ENCODE measurements around the gene NR6A1. TPM values are rescaled to one million over a fixed set of nuclear protein-coding genes. Genes with fewer than 3 reads are reported as not detected.

Gene NR6A1
- polyA plus RNA-seq, 1 donor from 2014 or later, result 4.3 TPM

DNA sequence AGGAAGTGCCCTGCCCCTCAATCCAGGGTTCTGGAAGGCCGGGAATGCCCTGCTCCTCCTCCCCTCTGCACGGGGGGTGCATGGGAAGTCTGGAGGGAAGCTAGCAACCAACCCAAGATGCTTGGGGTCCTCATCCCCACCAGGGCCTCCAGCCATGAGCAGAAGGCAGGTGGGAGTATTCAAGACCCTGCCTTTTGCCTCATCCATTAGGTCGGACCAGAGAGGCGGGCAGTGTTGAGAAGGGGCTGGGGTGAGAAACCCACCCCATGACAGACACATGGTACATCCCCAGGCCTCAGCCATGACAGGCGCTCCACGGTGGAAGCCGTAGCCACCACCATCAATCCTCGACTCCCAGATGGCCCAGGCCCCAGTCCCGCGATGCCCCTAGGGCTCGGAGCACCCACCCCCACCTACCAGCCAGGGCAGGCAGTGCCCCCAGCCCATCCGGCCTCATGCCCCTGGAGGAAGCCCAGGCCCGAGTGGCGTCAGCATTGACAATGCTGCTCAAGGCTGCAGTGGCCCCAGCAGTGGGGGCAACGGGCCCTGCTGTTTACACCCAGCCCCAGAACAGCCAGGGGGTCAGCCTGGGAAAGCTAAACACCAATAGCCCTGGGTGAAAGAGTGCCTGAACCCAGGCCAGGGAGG, 272.5 kb downstream of the NR6A1 start:
- Histone ChIP-seq H2AFZ (ENCODE audit: low read depth, low read length) (no peak overlapping the region), H3K9ac (ENCODE audit: low read length) (no peak overlapping the region), H3K79me2 (replicated peaks; ENCODE audit: insufficient read depth, low read length) (no peaks in the 10 kb centered on the region), H3K27me3 (ENCODE audit: insufficient read depth, low read depth, low read length) (peaks cover 30% of the 10 kb centered on the region), H3K27ac (ENCODE audit: low read length) (no peak overlapping the region), H3K9me3 (ENCODE audit: low read length) (no peaks in the 10 kb centered on the region), H3K9me2 (ENCODE audit: insufficient read depth, low read length) (no peaks in the 10 kb centered on the region), H3K36me3 (ENCODE audit: insufficient read depth, low read length) (no peaks in the 10 kb centered on the region), H4K20me1 (ENCODE audit: insufficient read depth) (no peaks in the 10 kb centered on the region), H3K4me3 (ENCODE audit: low read length) (no peak overlapping the region), H3F3A (ENCODE audit: insufficient read depth, low read length, poor library complexity, severe bottlenecking) (no peaks in the 10 kb centered on the region), H3K4me2 (ENCODE audit: low read length) (no peak overlapping the region)
- TF ChIP-seq, protein P1, sequence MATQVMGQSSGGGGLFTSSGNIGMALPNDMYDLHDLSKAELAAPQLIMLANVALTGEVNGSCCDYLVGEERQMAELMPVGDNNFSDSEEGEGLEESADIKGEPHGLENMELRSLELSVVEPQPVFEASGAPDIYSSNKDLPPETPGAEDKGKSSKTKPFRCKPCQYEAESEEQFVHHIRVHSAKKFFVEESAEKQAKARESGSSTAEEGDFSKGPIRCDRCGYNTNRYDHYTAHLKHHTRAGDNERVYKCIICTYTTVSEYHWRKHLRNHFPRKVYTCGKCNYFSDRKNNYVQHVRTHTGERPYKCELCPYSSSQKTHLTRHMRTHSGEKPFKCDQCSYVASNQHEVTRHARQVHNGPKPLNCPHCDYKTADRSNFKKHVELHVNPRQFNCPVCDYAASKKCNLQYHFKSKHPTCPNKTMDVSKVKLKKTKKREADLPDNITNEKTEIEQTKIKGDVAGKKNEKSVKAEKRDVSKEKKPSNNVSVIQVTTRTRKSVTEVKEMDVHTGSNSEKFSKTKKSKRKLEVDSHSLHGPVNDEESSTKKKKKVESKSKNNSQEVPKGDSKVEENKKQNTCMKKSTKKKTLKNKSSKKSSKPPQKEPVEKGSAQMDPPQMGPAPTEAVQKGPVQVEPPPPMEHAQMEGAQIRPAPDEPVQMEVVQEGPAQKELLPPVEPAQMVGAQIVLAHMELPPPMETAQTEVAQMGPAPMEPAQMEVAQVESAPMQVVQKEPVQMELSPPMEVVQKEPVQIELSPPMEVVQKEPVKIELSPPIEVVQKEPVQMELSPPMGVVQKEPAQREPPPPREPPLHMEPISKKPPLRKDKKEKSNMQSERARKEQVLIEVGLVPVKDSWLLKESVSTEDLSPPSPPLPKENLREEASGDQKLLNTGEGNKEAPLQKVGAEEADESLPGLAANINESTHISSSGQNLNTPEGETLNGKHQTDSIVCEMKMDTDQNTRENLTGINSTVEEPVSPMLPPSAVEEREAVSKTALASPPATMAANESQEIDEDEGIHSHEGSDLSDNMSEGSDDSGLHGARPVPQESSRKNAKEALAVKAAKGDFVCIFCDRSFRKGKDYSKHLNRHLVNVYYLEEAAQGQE (IDR thresholded peaks at IDR 0.05; ENCODE audit: borderline replicate concordance), result no peak
- TF ChIP-seq, protein P2, sequence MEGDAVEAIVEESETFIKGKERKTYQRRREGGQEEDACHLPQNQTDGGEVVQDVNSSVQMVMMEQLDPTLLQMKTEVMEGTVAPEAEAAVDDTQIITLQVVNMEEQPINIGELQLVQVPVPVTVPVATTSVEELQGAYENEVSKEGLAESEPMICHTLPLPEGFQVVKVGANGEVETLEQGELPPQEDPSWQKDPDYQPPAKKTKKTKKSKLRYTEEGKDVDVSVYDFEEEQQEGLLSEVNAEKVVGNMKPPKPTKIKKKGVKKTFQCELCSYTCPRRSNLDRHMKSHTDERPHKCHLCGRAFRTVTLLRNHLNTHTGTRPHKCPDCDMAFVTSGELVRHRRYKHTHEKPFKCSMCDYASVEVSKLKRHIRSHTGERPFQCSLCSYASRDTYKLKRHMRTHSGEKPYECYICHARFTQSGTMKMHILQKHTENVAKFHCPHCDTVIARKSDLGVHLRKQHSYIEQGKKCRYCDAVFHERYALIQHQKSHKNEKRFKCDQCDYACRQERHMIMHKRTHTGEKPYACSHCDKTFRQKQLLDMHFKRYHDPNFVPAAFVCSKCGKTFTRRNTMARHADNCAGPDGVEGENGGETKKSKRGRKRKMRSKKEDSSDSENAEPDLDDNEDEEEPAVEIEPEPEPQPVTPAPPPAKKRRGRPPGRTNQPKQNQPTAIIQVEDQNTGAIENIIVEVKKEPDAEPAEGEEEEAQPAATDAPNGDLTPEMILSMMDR (IDR thresholded peaks at IDR 0.05; ENCODE audit: poor library complexity, severe bottlenecking), result no peak
- TF ChIP-seq MXI1 (conservative IDR thresholded peaks at IDR 0.05; ENCODE audit: poor library complexity, severe bottlenecking), result no peak
- no peak for TF ChIP-seq RAD21 (conservative IDR thresholded peaks at IDR 0.05)
- TF ChIP-seq POLR2AphosphoS5 (IDR thresholded peaks at IDR 0.05), result no peak
- no peak for TF ChIP-seq SMC3 (conservative IDR thresholded peaks at IDR 0.05; ENCODE audit: poor library complexity)
- no peak for TF ChIP-seq TAF1 (IDR thresholded peaks at IDR 0.05; ENCODE audit: low read depth)
- TF ChIP-seq EP300 (conservative IDR thresholded peaks at IDR 0.05; ENCODE audit: poor library complexity, severe bottlenecking), result no peak
- TF ChIP-seq EZH2 (IDR thresholded peaks at IDR 0.05; ENCODE audit: borderline replicate concordance, insufficient read depth, low read length, poor library complexity, severe bottlenecking), result no peak

DNA sequence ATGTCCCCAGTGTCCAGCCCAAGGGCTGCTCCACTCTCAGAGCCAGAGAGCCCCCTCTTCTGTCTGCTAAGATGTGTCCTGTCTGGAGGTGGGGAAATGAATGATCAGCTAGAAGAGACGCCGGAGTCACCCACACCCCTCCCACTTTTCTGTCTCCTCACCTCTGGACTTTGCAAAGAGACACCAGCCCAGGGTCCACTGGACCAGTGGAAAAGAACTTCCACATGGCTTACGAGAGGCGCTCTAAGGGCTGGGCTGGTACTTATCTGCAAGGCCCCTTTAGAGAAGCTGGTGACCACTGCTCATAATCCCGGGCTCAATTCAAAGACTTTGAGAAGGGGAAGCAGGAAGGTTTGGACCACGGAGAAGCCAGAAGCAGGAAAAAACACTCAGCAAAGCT, 273.1 kb downstream of the NR6A1 start:
- Histone ChIP-seq H3K4me2 (ENCODE audit: low read length) (no peak overlapping the region), H3K27me3 (ENCODE audit: insufficient read depth, low read depth, low read length) (peaks cover 25% of the 10 kb centered on the region), H3K27ac (ENCODE audit: low read length) (no peak overlapping the region), H3K9me2 (ENCODE audit: insufficient read depth, low read length) (no peaks in the 10 kb centered on the region), H3F3A (ENCODE audit: insufficient read depth, low read length, poor library complexity, severe bottlenecking) (no peaks in the 10 kb centered on the region), H3K9me3 (ENCODE audit: low read length) (no peaks in the 10 kb centered on the region), H3K9ac (ENCODE audit: low read length) (no peak overlapping the region), H3K36me3 (ENCODE audit: insufficient read depth, low read length) (no peaks in the 10 kb centered on the region), H3K79me2 (replicated peaks; ENCODE audit: insufficient read depth, low read length) (no peaks in the 10 kb centered on the region), H2AFZ (ENCODE audit: low read depth, low read length) (no peak overlapping the region), H4K20me1 (ENCODE audit: insufficient read depth) (no peaks in the 10 kb centered on the region), H3K4me3 (ENCODE audit: low read length) (no peak overlapping the region)
- no peak for TF ChIP-seq EP300 (conservative IDR thresholded peaks at IDR 0.05; ENCODE audit: poor library complexity, severe bottlenecking)
- TF ChIP-seq SMC3 (conservative IDR thresholded peaks at IDR 0.05; ENCODE audit: poor library complexity), result no peak
- no peak for TF ChIP-seq MXI1 (conservative IDR thresholded peaks at IDR 0.05; ENCODE audit: poor library complexity, severe bottlenecking)
- TF ChIP-seq POLR2AphosphoS5 (IDR thresholded peaks at IDR 0.05), result no peak
- TF ChIP-seq RAD21 (conservative IDR thresholded peaks at IDR 0.05), result no peak
